HCT116 (cell line): ENCODE results near the gene PCGF5. TPM values are rescaled to one million over a fixed set of nuclear protein-coding genes. Genes with fewer than 3 reads are reported as not detected.

ENCODE experiments used
- ATAC-seq: fragments of 200-7000 bp; cut with Tn5 transposase; 2 replicates; pipeline ENCODE4 v1.9.1; 2020; ENCODE audit warnings: mild to moderate bottlenecking, moderate library complexity
- BruUV-seq: library from RNA; stranded (reverse); fragments of 400-500 nt; replicated peaks from 2 replicates; lab custom pipeline; 2021; lab: Mats Ljungman, UMichigan
- CTCF ChIA-PET: fragments of 300-600 bp; sonication (Branson Sonifier 250); formaldehyde crosslinking; loops from one replicate; lab custom pipeline; 2021; ENCODE audit warnings: antibody characterized with exemption; lab: Charles Lee
- POLR2A ChIA-PET: fragments of 300-600, 350-600 bp; sonication (Branson Sonifier 250); formaldehyde crosslinking; loops from one replicate; lab custom pipeline; 2021; ENCODE audit warnings: antibody characterized with exemption; lab: Charles Lee
- RAD21 ChIA-PET, 2 experiments: fragments of 300-600 bp; sonication (Branson Sonifier 250); formaldehyde crosslinking; loops; one replicate each; lab custom pipeline; 2023; ENCODE audit warnings: low total read pairs in 2 of 2; ENCODE audit not compliant: uncharacterized antibody in 2 of 2, unreplicated experiment in 2 of 2, low non-redundant PET in 1 of 2; lab: Charles Lee
- DNase-seq: peaks from one replicate; pipeline ENCODE4 v3.0.0-alpha.2; 2010; ENCODE audit warnings: low read depth, low spot score
- H2AFZ ChIP-seq: fragments of 200-600 bp; shearing (Covaris generic), sonication (generic); 2 replicates; pipeline ENCODE4 v1.6.1; 2017; ENCODE audit warnings: low read depth, mixed run types, mixed read lengths, antibody characterized with exemption, low read length; ENCODE audit not compliant: poor library complexity, severe bottlenecking
- H3K27ac ChIP-seq: 2 replicates; pipeline ENCODE4 v1.5.1; 2012; ENCODE audit warnings: low read depth, low read length
- H3K27me3 ChIP-seq: fragments of 200-600 bp; sonication (generic); 2 replicates; pipeline ENCODE4 v1.6.1; 2016; ENCODE audit warnings: mixed run types, low read length, mixed read lengths; ENCODE audit not compliant: insufficient read depth
- H3K36me3 ChIP-seq, 2 experiments: fragments of 200-500 bp in 1 of 2; fragments of 200-600 bp in 1 of 2; sonication (Bioruptor generic) in 1 of 2; sonication (generic) in 1 of 2; 2 replicates each; pipeline versions ENCODE4 v1.5.1 to v1.6.1; 2014 to 2016; ENCODE audit warnings: low read length in 2 of 2, inconsistent platforms in 1 of 2, mixed read lengths in 1 of 2, mixed run types in 1 of 2; ENCODE audit not compliant: insufficient read depth in 2 of 2, control insufficient read depth in 1 of 2
- H3K4me1 ChIP-seq, 2 experiments: fragments of 200-600 bp in 1 of 2; sonication (generic) in 1 of 2; 2 replicates each; pipeline versions ENCODE4 v1.5.1 to v1.6.1; 2012 to 2017; ENCODE audit warnings: low read length in 2 of 2, inconsistent platforms in 1 of 2, mild to moderate bottlenecking in 1 of 2, mixed read lengths in 1 of 2, mixed run types in 1 of 2, moderate library complexity in 1 of 2; ENCODE audit not compliant: insufficient read depth in 2 of 2, control insufficient read depth in 1 of 2
- H3K4me2 ChIP-seq: fragments of 200-600 bp; sonication (generic); 2 replicates; pipeline ENCODE4 v1.6.1; 2017; ENCODE audit warnings: mixed run types, low read length, mixed read lengths
- H3K4me3 ChIP-seq, 2 experiments: fragments of 200-600 bp in 1 of 2; sonication (generic) in 1 of 2; replicated peaks in 1 of 2; 2 replicates each; pipeline ENCODE4 v1.5.1; 2011 to 2016; ENCODE audit warnings: low read length in 2 of 2, control low read depth in 1 of 2, low read depth in 1 of 2, mild to moderate bottlenecking in 1 of 2, mixed read lengths in 1 of 2, mixed run types in 1 of 2
- H3K79me2 ChIP-seq: fragments of 200-600 bp; sonication (generic); 2 replicates; pipeline ENCODE4 v1.6.1; 2017; ENCODE audit warnings: mild to moderate bottlenecking, mixed run types, low read length, moderate library complexity, mixed read lengths; ENCODE audit not compliant: insufficient read depth
- H3K9ac ChIP-seq: fragments of 200-600 bp; sonication (generic); 2 replicates; pipeline ENCODE4 v1.6.1; 2016; ENCODE audit warnings: low read length, mixed read lengths
- H3K9me2 ChIP-seq: fragments of 200-600 bp; sonication (generic), shearing (Covaris generic); 2 replicates; pipeline ENCODE4 v1.6.1; 2017; ENCODE audit warnings: mixed run types, mild to moderate bottlenecking, moderate library complexity; ENCODE audit not compliant: insufficient read depth
- H3K9me3 ChIP-seq, 2 experiments: fragments of 200-500 bp in 1 of 2; fragments of 200-600 bp in 1 of 2; sonication (Bioruptor generic) in 1 of 2; sonication (generic) in 1 of 2; 2 replicates each; pipeline ENCODE4 v1.6.1; 2014 to 2017; ENCODE audit warnings: low read length in 2 of 2, mixed read lengths in 2 of 2, inconsistent platforms in 1 of 2, low read depth in 1 of 2, mild to moderate bottlenecking in 1 of 2, mixed run types in 1 of 2, moderate library complexity in 1 of 2; ENCODE audit not compliant: control insufficient read depth in 1 of 2, insufficient read depth in 1 of 2
- H4K20me1 ChIP-seq: fragments of 200-600 bp; sonication (generic), shearing (Covaris generic); 2 replicates; pipeline ENCODE4 v1.6.1; 2017; ENCODE audit warnings: mixed run types, mild to moderate bottlenecking, moderate library complexity; ENCODE audit not compliant: insufficient read depth
- CEBPB ChIP-seq: IDR thresholded peaks from 2 replicates; pipeline ENCODE4 v1.6.1; 2012; ENCODE audit warnings: low read depth
- EGR1 ChIP-seq: IDR thresholded peaks from 2 replicates; pipeline ENCODE4 v1.6.1; 2012; ENCODE audit warnings: low read depth
- ELF1 ChIP-seq: IDR thresholded peaks from 2 replicates; pipeline ENCODE4 v1.6.1; 2012; ENCODE audit warnings: low read depth, borderline replicate concordance
- EZH2 ChIP-seq: fragments of 200-600 bp; sonication (generic); IDR thresholded peaks from 2 replicates; pipeline ENCODE4 v1.6.1; 2017; ENCODE audit warnings: antibody characterized with exemption, mixed run types
- EZH2phosphoT487 ChIP-seq: fragments of 200-600 bp; IDR thresholded peaks from 2 replicates; pipeline ENCODE4 v1.6.1; 2018; ENCODE audit warnings: antibody characterized with exemption, borderline replicate concordance
- FOSL1 ChIP-seq: IDR thresholded peaks from 2 replicates; pipeline ENCODE4 v1.6.1; 2012; ENCODE audit warnings: low read depth
- JUND ChIP-seq: IDR thresholded peaks from 2 replicates; pipeline ENCODE4 v1.6.1; 2012
- POLR2A ChIP-seq: IDR thresholded peaks from 2 replicates; pipeline ENCODE4 v1.7.0; 2011; ENCODE audit warnings: borderline replicate concordance; ENCODE audit not compliant: insufficient read depth, insufficient read length; ENCODE audit errors: extremely low read depth
- POLR2AphosphoS5 ChIP-seq: IDR thresholded peaks from 2 replicates; pipeline ENCODE4 v1.6.1; 2011; ENCODE audit warnings: mild to moderate bottlenecking, low read depth, low read length, moderate library complexity
- SIN3A ChIP-seq: IDR thresholded peaks from 2 replicates; pipeline ENCODE4 v1.6.1; 2012; ENCODE audit warnings: low read depth
- SP1 ChIP-seq: IDR thresholded peaks from 2 replicates; pipeline ENCODE4 v1.6.1; 2012; ENCODE audit warnings: low read depth
- SRF ChIP-seq: IDR thresholded peaks from 2 replicates; pipeline ENCODE4 v1.6.1; 2012; ENCODE audit warnings: low read depth
- TCF7L2 ChIP-seq: IDR thresholded peaks from 2 replicates; pipeline ENCODE4 v1.7.0; 2011; ENCODE audit warnings: borderline replicate concordance, inconsistent platforms; ENCODE audit not compliant: insufficient read depth, insufficient read length; ENCODE audit errors: extremely low read depth
- YY1 ChIP-seq: IDR thresholded peaks from 2 replicates; pipeline ENCODE4 v1.6.1; 2011; ENCODE audit warnings: low read length, low read depth, moderate library complexity, mild to moderate bottlenecking; ENCODE audit not compliant: insufficient replicate concordance; ENCODE audit errors: extremely low read depth
- ZFX ChIP-seq: fragments of 450-650 bp; IDR thresholded peaks from 2 replicates; pipeline ENCODE4 v1.6.1; 2017
- intact Hi-C: fragments of 100-400 bp; cut with micrococcal nuclease; formaldehyde crosslinking; loops from 2 replicates; pipeline ENCODE4 v1.10.0; 2022
- total RNA-seq: library from RNA; stranded (reverse); gene quantifications from one replicate; pipeline ENCODE4 v1.2.1, GENCODE V29; 2021; ENCODE audit not compliant: unreplicated experiment
- TF ChIP-seq, protein P1 (sequence below): IDR thresholded peaks from 2 replicates; pipeline ENCODE4 v1.6.1; 2012
- TF ChIP-seq, protein P2 (sequence below), 3 experiments: fragments of 200-600 bp in 1 of 3; sonication (generic) in 1 of 3; IDR thresholded peaks in 2 of 3; conservative IDR thresholded peaks in 1 of 3; 2 replicates each; pipeline ENCODE4 v1.5.1; 2012 to 2017; ENCODE audit warnings: low read depth in 2 of 3, low read length in 2 of 3, antibody characterized with exemption in 1 of 3, borderline replicate concordance in 1 of 3, control low read depth in 1 of 3, mild to moderate bottlenecking in 1 of 3, mixed read lengths in 1 of 3, mixed run types in 1 of 3, moderate library complexity in 1 of 3; ENCODE audit not compliant: insufficient read depth in 1 of 3
- TF ChIP-seq, protein P3 (sequence below): IDR thresholded peaks from 2 replicates; pipeline ENCODE4 v1.6.1; 2011; ENCODE audit warnings: mild to moderate bottlenecking, low read length, moderate library complexity; ENCODE audit not compliant: insufficient replicate concordance; ENCODE audit errors: extremely low read depth
- TF ChIP-seq, protein P4 (sequence below): IDR thresholded peaks from 2 replicates; pipeline ENCODE4 v1.6.1; 2012

Gene PCGF5
- total RNA-seq, 1 experiment from 2014 or later: 27.5 TPM

DNA sequence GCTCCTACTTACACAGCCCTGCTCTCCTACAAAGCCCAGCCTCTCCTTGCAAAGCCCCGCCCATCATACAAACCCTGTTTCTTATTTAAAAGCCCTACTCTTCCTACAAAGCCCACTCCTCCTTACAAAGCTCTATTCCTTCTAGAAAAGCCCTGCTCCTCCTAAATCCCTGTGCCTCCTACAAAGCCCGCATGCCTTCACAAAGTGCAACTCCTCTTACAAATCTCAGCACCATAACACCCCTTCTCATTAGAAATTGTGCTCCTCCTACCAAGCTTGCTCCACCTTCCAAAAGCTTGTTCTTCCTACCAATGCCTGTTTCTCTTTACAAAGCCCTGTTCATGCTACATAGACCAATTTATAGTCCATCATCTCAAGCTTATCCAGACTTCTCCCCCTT, 66.1 kb downstream of the PCGF5 start:
- H3K79me2 ChIP-seq: no peaks in the 10 kb centered on the region
- TF ChIP-seq ZFX (no peak), JUND (no peak), SRF (no peak), FOSL1 (no peak), CEBPB (no peak), ELF1 (no peak), POLR2AphosphoS5 (no peak), EGR1 (no peak), TCF7L2 (no peak), SIN3A (no peak), EZH2 (no peak), YY1 (no peak), SP1 (no peak), POLR2A (no peak), EZH2phosphoT487 (no peak)
- TF ChIP-seq, protein P1, sequence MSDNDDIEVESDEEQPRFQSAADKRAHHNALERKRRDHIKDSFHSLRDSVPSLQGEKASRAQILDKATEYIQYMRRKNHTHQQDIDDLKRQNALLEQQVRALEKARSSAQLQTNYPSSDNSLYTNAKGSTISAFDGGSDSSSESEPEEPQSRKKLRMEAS: no peak
- TF ChIP-seq, protein P2, sequence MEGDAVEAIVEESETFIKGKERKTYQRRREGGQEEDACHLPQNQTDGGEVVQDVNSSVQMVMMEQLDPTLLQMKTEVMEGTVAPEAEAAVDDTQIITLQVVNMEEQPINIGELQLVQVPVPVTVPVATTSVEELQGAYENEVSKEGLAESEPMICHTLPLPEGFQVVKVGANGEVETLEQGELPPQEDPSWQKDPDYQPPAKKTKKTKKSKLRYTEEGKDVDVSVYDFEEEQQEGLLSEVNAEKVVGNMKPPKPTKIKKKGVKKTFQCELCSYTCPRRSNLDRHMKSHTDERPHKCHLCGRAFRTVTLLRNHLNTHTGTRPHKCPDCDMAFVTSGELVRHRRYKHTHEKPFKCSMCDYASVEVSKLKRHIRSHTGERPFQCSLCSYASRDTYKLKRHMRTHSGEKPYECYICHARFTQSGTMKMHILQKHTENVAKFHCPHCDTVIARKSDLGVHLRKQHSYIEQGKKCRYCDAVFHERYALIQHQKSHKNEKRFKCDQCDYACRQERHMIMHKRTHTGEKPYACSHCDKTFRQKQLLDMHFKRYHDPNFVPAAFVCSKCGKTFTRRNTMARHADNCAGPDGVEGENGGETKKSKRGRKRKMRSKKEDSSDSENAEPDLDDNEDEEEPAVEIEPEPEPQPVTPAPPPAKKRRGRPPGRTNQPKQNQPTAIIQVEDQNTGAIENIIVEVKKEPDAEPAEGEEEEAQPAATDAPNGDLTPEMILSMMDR (IDR thresholded peaks at IDR 0.05 in 2 of 3, conservative IDR thresholded peaks at IDR 0.05 in 1 of 3; ENCODE audit: borderline replicate concordance in 1 of 3, insufficient read depth in 1 of 3, low read depth in 2 of 3, low read length in 2 of 3): no peak
- TF ChIP-seq, protein P3, sequence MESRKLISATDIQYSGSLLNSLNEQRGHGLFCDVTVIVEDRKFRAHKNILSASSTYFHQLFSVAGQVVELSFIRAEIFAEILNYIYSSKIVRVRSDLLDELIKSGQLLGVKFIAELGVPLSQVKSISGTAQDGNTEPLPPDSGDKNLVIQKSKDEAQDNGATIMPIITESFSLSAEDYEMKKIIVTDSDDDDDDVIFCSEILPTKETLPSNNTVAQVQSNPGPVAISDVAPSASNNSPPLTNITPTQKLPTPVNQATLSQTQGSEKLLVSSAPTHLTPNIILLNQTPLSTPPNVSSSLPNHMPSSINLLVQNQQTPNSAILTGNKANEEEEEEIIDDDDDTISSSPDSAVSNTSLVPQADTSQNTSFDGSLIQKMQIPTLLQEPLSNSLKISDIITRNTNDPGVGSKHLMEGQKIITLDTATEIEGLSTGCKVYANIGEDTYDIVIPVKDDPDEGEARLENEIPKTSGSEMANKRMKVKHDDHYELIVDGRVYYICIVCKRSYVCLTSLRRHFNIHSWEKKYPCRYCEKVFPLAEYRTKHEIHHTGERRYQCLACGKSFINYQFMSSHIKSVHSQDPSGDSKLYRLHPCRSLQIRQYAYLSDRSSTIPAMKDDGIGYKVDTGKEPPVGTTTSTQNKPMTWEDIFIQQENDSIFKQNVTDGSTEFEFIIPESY: no peak
- TF ChIP-seq, protein P4, sequence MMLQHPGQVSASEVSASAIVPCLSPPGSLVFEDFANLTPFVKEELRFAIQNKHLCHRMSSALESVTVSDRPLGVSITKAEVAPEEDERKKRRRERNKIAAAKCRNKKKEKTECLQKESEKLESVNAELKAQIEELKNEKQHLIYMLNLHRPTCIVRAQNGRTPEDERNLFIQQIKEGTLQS: no peak
- H3K9ac ChIP-seq: no peak overlapping the region
- H3K4me3 ChIP-seq: no peak overlapping the region
- intact Hi-C loops: no loop called here
- ATAC-seq (no peak), DNase-seq (no peak)
- H3K9me3 ChIP-seq: no peaks in the 10 kb centered on the region
- H3K4me1 ChIP-seq: no peaks in the 10 kb centered on the region
- no TSS peak for BruUV-seq
- POLR2A ChIA-PET: no interaction called here
- no peaks in the 10 kb centered on the region; the same call in 1 of the 2 replicates for H3K27me3 ChIP-seq
- no peak overlapping the region for H3K4me2 ChIP-seq
- H3K9me2 ChIP-seq: no peaks in the 10 kb centered on the region
- no peaks in the 10 kb centered on the region for H3K36me3 ChIP-seq
- no peak overlapping the region for H3K27ac ChIP-seq
- no peaks in the 10 kb centered on the region for H4K20me1 ChIP-seq
- CTCF ChIA-PET: interaction anchor here (1.3 kb wide), 1 partner anchor 12 kb away, joined by 7 read pairs; no protein-coding TSS in a partner anchor
- H2AFZ ChIP-seq: no peak overlapping the region
- RAD21 ChIA-PET: no interaction called here
